Superior temporal gyrus (tissue), 1 donor: ENCODE results near the gene PDZD4.

Source experiments
- DNase-seq: peaks from one replicate; pipeline ENCODE4 v3.0.0-alpha.2; 2016; ENCODE audit errors: extremely low spot score

Gene PDZD4

GRCh38 chrX:153829799-153830639, at the start of gene PDZD4:
Gene PDZD4 (minus strand): TSS chrX:153830544. CDS start chrX:153830298, 246 bp downstream.
- no peak for DNase-seq

GRCh38 chrX:153879741-153880439, 49.5 kb upstream of the PDZD4 start:
- DNase-seq, result no peak

DNA sequence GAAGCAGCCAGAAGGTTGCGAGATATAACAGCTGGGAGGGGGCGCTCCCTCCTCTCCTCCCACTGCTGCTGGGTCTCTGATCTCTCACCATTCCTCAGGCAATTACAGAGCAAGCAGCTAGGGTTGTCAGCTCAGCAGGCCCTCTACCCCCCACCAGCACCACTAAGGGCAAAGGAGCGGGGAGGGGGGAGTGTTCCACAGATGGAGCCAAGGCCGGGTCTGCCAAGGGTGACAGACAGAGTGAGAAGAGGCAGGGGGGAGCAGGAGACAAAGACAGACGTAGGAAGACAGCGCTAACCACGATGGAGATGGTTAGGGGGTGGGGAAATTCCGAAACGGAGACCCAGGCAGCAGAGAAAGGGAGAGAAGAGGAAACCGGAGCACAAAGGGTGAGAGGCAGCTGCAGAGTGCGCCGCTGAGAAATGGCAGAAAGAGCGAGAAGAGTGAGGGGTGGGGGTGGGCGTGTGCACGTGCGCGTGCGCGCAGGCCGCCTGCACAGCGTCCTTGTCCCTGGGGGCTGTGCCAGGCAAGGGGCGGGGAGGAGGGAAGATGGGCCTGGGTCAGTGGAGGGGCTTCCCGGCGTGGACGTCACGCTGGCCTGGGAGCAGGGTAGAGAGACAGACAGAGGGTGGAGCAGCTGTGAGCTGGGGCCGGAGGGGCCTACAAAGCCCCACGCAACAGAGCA, 48.8 kb upstream of the PDZD4 start:
- DNase-seq, result no peak

GRCh38 chrX:153878345-153878744, 48.0 kb upstream of the PDZD4 start:
- DNase-seq, result no peak

- no peak for DNase-seq
Observed at GRCh38 chrX:153877571-153878261, 47.4 kb upstream of the PDZD4 start.

- no peak for DNase-seq
Observed at GRCh38 chrX:153876112-153876491, 45.8 kb upstream of the PDZD4 start.

DNA sequence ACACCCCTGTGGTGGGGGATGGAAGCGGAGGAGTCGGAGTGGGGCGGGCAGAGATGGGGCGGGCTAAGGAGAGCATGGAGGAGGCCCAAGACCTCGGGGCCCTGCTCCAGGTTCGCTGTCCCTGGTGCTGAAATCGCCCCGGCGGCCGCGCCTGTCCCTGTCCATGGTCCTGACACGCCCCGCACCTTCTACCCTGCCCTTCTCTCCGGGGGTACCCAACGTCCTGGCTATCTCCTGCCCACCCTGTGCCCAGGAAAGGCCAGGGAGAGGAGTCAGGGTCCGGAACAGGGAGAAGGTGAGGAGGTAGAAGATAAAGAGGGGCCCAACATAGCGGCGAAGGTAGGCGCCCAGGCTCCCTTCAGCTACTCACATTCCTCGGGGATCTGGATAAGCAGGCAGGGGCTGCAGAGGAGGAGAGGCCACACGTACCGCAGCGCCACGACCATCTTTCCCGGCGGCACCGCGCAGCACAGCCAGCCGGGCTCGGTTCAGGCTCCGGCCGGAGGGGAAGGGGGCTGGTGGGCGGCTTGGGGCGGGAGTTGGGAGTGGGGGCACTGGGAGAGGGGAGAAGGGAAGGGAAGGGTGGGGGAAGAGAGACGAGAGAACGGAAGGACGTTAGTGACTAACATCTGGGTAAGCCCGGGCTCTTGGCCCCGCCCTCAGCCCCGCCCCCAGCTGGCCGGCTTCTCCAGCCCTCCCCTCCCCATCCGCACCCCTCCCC, 45.2 kb upstream of the PDZD4 start:
- peak; percentile 33 for DNase-seq

DNA sequence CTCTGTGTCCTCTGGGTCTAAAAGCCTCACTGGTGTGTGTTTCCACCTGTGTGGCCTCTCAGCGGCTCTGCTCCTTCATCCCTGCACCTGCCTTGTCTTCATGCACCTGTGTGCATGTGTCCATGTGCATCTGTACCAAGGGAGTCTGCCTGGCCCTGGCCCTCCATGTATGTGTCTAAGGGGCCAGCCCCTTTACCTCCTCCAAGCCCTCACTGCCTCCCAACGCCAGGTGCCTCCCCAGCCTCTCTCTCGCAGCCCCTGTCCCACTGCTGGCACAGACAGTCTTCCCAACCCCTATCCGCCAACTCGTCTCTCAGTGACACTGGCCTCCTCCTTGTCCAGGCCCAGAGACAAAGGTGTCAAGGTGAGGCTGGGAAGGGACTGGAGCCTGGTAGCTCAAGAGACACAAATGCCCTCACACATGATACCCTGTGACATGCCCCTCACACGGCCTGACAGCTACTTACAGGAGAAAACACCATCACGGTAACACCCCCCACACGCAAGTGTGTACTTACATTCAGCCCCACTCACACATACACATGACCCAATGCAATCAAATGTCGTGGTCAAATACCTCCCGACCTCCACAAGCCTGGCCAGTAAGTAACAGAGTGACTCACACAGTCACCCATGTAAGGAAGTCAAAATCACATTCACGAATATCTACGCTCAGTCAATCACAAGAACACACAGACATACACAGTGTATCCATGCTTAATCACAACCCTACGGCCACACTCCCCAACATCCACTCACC, 44.2 kb upstream of the PDZD4 start:
- DNase-seq, result no peak

DNA sequence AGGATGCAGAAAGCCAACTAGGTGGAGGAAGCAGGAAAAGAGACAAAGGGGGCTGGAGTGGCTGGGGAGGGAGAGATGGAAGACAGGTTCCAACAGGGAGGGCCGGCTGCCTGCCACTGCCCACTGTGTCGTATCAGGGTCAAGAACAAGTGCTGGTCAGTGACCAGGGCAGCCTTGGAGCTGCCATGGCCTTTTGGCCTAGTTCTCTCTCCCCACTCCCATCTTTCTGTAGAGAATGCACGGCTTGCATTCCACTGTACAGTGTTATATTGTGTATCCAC, 43.7 kb upstream of the PDZD4 start:
- no peak for DNase-seq

GRCh38 chrX:153873282-153874084, 43.1 kb upstream of the PDZD4 start:
- no peak for DNase-seq

DNA sequence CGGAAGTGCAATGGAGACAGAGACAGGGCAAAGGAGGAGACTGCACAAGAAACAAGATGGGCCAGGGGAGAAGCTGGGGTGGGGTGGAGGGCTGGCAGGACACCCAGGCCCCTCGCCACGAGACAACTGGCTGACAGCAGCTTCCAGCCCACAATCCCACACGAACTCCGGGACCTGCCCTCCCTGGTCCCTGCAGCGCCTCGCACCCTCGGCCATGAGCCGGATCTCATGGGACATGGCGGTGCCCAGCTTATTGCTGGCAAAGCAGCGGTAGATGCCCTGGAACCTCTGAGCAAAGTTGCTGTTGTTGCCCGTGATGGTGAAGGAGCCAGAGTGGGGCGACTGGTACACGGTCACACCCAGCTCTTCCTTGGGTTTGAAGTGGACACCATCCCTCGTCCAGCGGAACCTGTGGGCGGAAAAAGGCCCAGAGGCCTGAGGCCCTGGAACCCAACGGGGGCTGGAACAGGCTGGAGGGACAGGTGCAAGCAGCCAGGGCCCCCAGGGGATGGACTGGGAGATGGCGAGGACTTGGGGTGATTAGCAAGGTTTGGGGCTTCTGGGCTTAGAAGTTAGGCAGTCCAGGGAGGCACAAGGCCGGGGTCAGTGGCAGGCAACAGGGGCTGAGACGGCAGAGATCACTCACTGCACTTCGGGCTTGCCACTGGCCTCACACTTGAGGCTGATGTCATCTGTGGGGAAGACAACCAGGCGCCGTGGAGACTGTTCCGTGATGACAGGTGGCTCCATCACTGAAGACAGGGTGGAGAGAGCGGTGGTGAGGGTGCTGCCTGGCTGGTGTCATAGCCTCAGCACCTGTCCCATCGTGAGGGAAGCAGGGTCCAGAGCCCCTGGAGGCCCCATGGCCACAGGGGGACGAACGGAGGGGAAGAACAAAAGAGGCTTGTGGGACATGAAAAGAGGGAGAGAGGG, 41.9 kb upstream of the PDZD4 start:
- DNase-seq, result no peak

- no peak for DNase-seq
Observed at GRCh38 chrX:153871451-153871850, 41.1 kb upstream of the PDZD4 start.

DNA sequence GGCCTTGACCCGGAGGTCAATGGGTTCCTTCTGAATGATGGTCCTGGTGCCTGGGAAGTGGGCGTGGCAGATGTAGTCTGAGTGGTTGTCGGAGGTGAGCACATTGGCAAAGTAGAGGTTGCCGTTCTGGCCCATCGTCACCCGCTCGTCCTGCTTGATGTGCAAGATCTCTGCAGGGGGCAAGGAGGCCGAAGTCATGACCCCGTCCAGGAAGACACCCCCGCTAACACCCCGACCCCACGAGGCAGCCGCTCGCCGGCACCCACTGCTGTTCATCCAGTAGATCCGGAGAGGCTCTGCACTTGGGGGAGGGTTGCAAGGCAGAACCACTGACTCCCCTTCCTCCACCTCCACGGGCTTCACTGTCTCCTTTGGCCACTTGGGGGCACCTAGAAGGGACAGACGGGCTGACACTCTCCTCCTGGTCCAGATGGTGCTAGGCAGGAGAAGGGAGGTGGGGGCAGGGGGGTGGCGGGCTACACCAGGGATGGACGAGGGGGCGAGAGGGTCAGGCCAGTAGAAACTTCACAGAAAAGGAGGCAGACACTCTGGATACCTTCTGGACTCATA, 40.5 kb upstream of the PDZD4 start:
- DNase-seq, result no peak

DNA sequence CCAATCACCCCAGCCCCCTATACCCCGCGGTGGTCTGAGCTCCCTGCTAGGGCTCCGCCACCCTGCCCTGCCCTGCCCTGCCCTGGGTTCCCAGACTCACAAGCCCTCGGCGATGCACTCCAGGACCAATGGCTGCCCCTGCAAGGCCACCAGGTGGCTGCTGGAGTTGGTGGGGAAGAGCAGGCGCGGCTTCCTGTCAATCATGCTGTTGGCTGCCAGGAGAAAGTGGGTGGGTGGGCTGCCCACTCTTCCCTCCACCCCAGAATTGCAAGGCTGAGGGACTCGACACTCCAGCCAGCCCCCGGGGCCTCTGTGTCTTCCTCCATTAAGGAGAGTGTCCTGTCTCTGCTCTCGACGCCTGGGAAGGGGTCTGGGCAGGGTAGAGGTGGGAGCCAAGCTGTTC, 39.9 kb upstream of the PDZD4 start:
- no peak for DNase-seq

DNA sequence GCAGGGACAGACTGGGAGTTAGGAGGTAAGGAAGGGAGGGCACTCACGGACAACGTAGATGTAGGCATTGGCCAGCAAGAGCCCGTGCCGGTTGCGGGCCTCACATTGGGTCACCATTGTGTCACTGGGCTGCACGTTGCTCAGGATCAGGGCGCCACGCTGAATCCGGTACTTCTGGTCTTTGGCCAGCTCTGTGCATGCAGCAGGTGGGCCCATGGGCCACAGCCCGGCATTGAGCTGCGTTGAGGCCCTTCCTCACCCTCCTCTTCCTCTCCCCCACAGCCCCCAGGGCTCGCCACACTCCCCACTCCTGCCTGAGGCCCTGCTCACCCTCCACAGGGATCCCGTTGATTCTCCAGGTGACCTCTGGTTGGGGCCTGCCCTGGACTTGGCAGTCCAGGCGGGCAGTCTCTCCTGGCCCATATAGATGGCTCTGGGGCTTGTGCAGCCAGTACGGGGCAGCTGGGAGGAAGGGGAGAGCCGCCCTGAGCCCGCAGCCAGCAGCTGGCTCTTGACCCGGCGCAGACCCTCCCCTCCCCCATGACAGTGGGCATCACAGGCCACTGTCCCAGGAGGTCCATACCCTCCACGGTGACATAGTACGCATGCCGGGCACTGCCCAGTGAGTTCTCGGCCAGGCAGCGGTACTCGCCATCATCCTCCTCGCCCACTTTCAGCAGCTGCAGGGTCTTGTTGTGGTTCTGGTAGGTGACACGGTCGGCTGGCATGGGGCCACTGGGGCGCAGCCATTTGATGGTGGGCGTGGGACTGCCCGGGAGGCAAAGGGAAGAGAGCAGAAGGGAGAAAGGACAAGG, 39.3 kb upstream of the PDZD4 start:
- no peak for DNase-seq

DNA sequence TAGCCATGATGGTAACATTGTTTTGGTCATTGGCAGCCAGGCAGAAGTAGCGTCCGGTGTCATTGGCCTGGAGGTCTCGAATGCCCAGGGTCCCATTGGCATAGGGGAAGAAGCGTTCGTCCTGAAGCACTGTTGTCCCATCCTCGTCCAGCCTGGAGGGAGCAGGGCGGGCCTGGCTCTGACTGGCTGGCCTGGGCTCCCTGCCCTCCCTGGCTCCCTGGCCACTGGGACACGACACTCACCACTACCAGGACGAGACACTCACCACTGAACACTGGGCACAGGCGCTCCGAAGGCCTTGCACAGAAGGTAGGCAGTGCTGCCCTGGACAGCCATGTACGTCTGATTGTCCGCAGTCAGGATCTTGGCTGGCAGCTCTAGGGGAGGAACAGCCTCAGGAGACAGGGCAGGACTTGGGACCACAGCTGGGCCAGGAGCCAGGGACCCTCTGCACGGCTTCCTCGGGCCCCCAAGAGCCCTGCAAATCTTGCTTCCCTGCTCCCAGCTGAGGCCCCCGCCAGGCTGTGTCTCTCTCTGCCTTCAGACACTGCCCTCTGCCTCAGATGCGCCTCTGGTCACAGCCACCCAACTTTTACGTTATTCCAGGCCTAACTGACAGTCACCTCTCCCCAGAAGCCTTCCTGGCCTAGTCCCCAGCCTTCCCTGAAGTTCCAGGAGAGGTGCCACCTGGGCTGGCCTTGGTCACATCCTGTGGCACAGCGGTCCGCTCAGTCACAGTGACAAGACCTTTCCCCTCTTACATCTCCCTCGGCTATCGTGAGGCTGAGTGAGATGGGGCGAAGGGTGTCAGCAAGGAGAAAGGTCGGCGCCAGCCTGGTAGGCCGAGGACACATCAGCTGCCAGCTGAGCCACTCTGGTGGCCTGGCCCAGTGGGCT, 38.5 kb upstream of the PDZD4 start:
- DNase-seq, result no peak

GRCh38 chrX:153867671-153868070, 37.3 kb upstream of the PDZD4 start:
- no peak for DNase-seq
